GM23338 (cell line): Measurements from ENCODE around the gene SELENOF. TPM values are rescaled to one million over a fixed set of nuclear protein-coding genes. Genes with fewer than 3 reads are reported as not detected.

Source experiments
- ATAC-seq: fragments of 200-7000 bp; cut with Tn5 transposase; 3 replicates; pipeline ENCODE4 v1.9.1; 2020
- DNase-seq: peaks from one replicate; pipeline ENCODE4 v3.0.0-alpha.2; 2015; ENCODE audit warnings: low spot score
- H2AFZ ChIP-seq: fragments of 200-600 bp; sonication (generic); 2 replicates; pipeline ENCODE4 v1.8.0; 2016; ENCODE audit warnings: antibody characterized with exemption, mild to moderate bottlenecking, moderate library complexity
- H3F3A ChIP-seq: fragments of 200-600 bp; sonication (generic); replicated peaks from 2 replicates; pipeline ENCODE4 v1.8.0; 2017; ENCODE audit warnings: antibody characterized with exemption, mixed run types, low read depth
- H3K27ac ChIP-seq: fragments of 200-600 bp; sonication (generic); 2 replicates; pipeline ENCODE4 v1.6.1; 2016; ENCODE audit warnings: low read depth
- H3K27me3 ChIP-seq: fragments of 200-600 bp; sonication (generic); 2 replicates; pipeline ENCODE4 v1.8.0; 2016; ENCODE audit warnings: mild to moderate bottlenecking, mixed run types, moderate library complexity; ENCODE audit not compliant: insufficient read depth
- H3K36me3 ChIP-seq: fragments of 200-600 bp; sonication (generic); 2 replicates; pipeline ENCODE4 v1.8.0; 2016; ENCODE audit warnings: mild to moderate bottlenecking; ENCODE audit not compliant: insufficient read depth
- H3K4me1 ChIP-seq: fragments of 200-600 bp; sonication (generic); 2 replicates; pipeline ENCODE4 v1.8.0; 2016; ENCODE audit warnings: mild to moderate bottlenecking, moderate library complexity; ENCODE audit not compliant: insufficient read depth
- H3K4me2 ChIP-seq: fragments of 200-600 bp; sonication (generic); 2 replicates; pipeline ENCODE4 v1.7.1; 2017; ENCODE audit warnings: mixed run types
- H3K4me3 ChIP-seq: fragments of 200-600 bp; sonication (generic); 2 replicates; pipeline ENCODE4 v1.6.1; 2016; ENCODE audit warnings: mixed run types
- H3K79me2 ChIP-seq: fragments of 200-600 bp; sonication (generic); replicated peaks from 2 replicates; pipeline ENCODE4 v1.8.0; 2017; ENCODE audit warnings: mild to moderate bottlenecking; ENCODE audit not compliant: insufficient read depth
- H3K9me2 ChIP-seq: fragments of 200-600 bp; sonication (generic); 2 replicates; pipeline ENCODE4 v1.8.0; 2017; ENCODE audit not compliant: insufficient read depth
- H4K20me1 ChIP-seq: fragments of 200-600 bp; sonication (generic); replicated peaks from 2 replicates; pipeline ENCODE4 v1.8.0; 2017; ENCODE audit warnings: mild to moderate bottlenecking; ENCODE audit not compliant: insufficient read depth
- H3K27ac Mint-ChIP-seq: 2 replicates; pipeline ENCODE4 v1.8.0; 2020; ENCODE audit warnings: inconsistent platforms, mild to moderate bottlenecking, moderate library complexity, mixed read lengths
- H3K27me3 Mint-ChIP-seq: 3 replicates; pipeline ENCODE4 v1.8.0; 2022; ENCODE audit warnings: low read depth, mild to moderate bottlenecking, moderate library complexity, mixed read lengths, inconsistent platforms; ENCODE audit not compliant: insufficient read depth, poor library complexity
- H3K36me3 Mint-ChIP-seq: 3 replicates; pipeline ENCODE4 v1.8.0; 2021; ENCODE audit warnings: low read depth, mild to moderate bottlenecking, inconsistent platforms, moderate library complexity, mixed read lengths
- H3K4me1 Mint-ChIP-seq: 3 replicates; pipeline ENCODE4 v1.8.0; 2020; ENCODE audit warnings: mild to moderate bottlenecking, inconsistent platforms, mixed read lengths
- H3K4me3 Mint-ChIP-seq: 3 replicates; pipeline ENCODE4 v1.8.0; 2021; ENCODE audit warnings: moderate library complexity, mild to moderate bottlenecking, inconsistent platforms, mixed read lengths
- H3K9me3 Mint-ChIP-seq: 3 replicates; pipeline ENCODE4 v1.8.0; 2020; ENCODE audit warnings: moderate library complexity, mild to moderate bottlenecking, inconsistent platforms, mixed read lengths
- CTCF ChIP-seq, 2 experiments: fragments of 200-600 bp in 1 of 2; sonication (generic) in 1 of 2; conservative IDR thresholded peaks; 2 replicates each; pipeline versions ENCODE4 v1.5.1 to v1.6.1; 2016 to 2017; ENCODE audit warnings: antibody characterized with exemption in 2 of 2, low read depth in 2 of 2, mild to moderate bottlenecking in 2 of 2, moderate library complexity in 1 of 2
- EZH2 ChIP-seq: fragments of 200-600 bp; sonication (generic); IDR thresholded peaks from one replicate; pipeline ENCODE4 v1.8.0; 2017; ENCODE audit warnings: antibody characterized with exemption, mild to moderate bottlenecking, low read depth; ENCODE audit not compliant: unreplicated experiment
- EZH2phosphoT487 ChIP-seq: fragments of 200-600 bp; sonication (generic); IDR thresholded peaks from one replicate; pipeline ENCODE4 v1.8.1; 2018; ENCODE audit warnings: antibody characterized with exemption; ENCODE audit not compliant: unreplicated experiment
- JUNB ChIP-seq: IDR thresholded peaks from one replicate; pipeline ENCODE4 v1.6.1; 2016; ENCODE audit warnings: antibody characterized with exemption; ENCODE audit not compliant: unreplicated experiment
- NANOG ChIP-seq: IDR thresholded peaks from 2 replicates; pipeline ENCODE4 v1.6.1; 2016; ENCODE audit warnings: antibody characterized with exemption, borderline replicate concordance
- POLR2AphosphoS5 ChIP-seq: IDR thresholded peaks from 2 replicates; pipeline ENCODE4 v1.6.1; 2016; ENCODE audit warnings: antibody characterized with exemption, low read depth
- STAT1 ChIP-seq: IDR thresholded peaks from one replicate; pipeline ENCODE4 v1.6.1; 2016; ENCODE audit warnings: antibody characterized with exemption; ENCODE audit not compliant: unreplicated experiment
- polyA plus RNA-seq: library from polyadenylated mRNA; unstranded; fragments of >200 nt; fragmentation: Nextera tagmentation; extraction: Ambion mirVana; gene quantifications from 2 replicates; pipeline ENCODE4 v1.2.1, GENCODE V29; 2016
- total RNA-seq: library from RNA; depleted of rRNA; stranded (reverse); fragments of >200 nt; shearing (Covaris generic); gene quantifications from 2 replicates; pipeline ENCODE4 v1.2.3, GENCODE V29; 2014
- TF ChIP-seq, protein P1 (sequence below): IDR thresholded peaks from one replicate; pipeline ENCODE4 v1.6.1; 2018; ENCODE audit warnings: antibody characterized with exemption; ENCODE audit not compliant: unreplicated experiment
- TF ChIP-seq, protein P2 (sequence below): IDR thresholded peaks from 2 replicates; pipeline ENCODE4 v1.6.1; 2016; ENCODE audit warnings: antibody characterized with exemption
- TF ChIP-seq, protein P3 (sequence below): fragments of 250-450 bp; sonication (Bioruptor Pico); IDR thresholded peaks from 2 replicates; pipeline ENCODE4 v1.5.0; 2020; ENCODE audit warnings: mild to moderate bottlenecking, moderate library complexity

SELENOF gene
- total and polyA plus RNA-seq, 2 experiments from 2014 or later: 113 to 142 TPM

DNA sequence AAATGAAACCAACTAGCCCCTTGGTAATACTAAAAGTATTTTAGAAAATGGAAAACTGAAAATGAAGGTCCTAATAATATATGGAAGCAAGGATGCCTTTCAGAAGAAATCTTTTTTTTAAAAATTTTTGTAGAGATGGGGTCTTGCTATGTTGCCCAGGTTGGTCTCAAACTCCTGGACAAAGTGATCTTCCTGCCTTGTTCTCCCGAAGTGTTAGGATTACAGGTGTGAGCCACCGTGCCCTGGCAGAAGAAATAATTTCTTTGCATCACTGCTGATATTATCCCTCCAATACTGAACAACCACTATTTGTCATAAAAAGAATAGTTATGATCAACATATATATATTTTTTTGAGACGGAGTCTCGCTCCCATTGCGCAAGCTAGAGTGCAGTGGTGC is 25.6 kb downstream of the SELENOF start (continued):
- TF ChIP-seq, protein P1, sequence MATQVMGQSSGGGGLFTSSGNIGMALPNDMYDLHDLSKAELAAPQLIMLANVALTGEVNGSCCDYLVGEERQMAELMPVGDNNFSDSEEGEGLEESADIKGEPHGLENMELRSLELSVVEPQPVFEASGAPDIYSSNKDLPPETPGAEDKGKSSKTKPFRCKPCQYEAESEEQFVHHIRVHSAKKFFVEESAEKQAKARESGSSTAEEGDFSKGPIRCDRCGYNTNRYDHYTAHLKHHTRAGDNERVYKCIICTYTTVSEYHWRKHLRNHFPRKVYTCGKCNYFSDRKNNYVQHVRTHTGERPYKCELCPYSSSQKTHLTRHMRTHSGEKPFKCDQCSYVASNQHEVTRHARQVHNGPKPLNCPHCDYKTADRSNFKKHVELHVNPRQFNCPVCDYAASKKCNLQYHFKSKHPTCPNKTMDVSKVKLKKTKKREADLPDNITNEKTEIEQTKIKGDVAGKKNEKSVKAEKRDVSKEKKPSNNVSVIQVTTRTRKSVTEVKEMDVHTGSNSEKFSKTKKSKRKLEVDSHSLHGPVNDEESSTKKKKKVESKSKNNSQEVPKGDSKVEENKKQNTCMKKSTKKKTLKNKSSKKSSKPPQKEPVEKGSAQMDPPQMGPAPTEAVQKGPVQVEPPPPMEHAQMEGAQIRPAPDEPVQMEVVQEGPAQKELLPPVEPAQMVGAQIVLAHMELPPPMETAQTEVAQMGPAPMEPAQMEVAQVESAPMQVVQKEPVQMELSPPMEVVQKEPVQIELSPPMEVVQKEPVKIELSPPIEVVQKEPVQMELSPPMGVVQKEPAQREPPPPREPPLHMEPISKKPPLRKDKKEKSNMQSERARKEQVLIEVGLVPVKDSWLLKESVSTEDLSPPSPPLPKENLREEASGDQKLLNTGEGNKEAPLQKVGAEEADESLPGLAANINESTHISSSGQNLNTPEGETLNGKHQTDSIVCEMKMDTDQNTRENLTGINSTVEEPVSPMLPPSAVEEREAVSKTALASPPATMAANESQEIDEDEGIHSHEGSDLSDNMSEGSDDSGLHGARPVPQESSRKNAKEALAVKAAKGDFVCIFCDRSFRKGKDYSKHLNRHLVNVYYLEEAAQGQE: no peak

GRCh38 chr1:86887479-86888162 is 26.3 kb downstream of the SELENOF start:
- no peaks in the 10 kb centered on the region for H3K27me3 ChIP-seq
- H3K9me3 Mint-ChIP-seq: no peaks in the 10 kb centered on the region
- H3F3A ChIP-seq: no peaks in the 10 kb centered on the region
- H3K4me3 ChIP-seq: no peak overlapping the region
- H2AFZ ChIP-seq: no peak overlapping the region
- H3K36me3 ChIP-seq: no peaks in the 10 kb centered on the region
- no peak overlapping the region for H3K4me3 Mint-ChIP-seq
- no peaks in the 10 kb centered on the region; the same call in 1 of the 2 replicates for H4K20me1 ChIP-seq
- H3K36me3 Mint-ChIP-seq: peaks cover 17% of the 10 kb centered on the region; the same call in 2 of the 3 replicates
- peaks cover 52% of the 10 kb centered on the region for H3K79me2 ChIP-seq
- no peak overlapping the region for H3K27ac ChIP-seq
- no peak for ATAC-seq
- no peaks in the 10 kb centered on the region for H3K9me2 ChIP-seq
- peaks cover 6% of the 10 kb centered on the region; the same call in 1 of the 3 replicates for H3K4me1 Mint-ChIP-seq
- no peaks in the 10 kb centered on the region for H3K27me3 Mint-ChIP-seq
- H3K27ac Mint-ChIP-seq: no peak overlapping the region
- DNase-seq: no peak
- H3K4me2 ChIP-seq: no peak overlapping the region
- H3K4me1 ChIP-seq: no peaks in the 10 kb centered on the region
- no peak for TF ChIP-seq CTCF (conservative IDR thresholded peaks at IDR 0.05; ENCODE audit: low read depth in 2 of 2)
- TF ChIP-seq, protein P2, sequence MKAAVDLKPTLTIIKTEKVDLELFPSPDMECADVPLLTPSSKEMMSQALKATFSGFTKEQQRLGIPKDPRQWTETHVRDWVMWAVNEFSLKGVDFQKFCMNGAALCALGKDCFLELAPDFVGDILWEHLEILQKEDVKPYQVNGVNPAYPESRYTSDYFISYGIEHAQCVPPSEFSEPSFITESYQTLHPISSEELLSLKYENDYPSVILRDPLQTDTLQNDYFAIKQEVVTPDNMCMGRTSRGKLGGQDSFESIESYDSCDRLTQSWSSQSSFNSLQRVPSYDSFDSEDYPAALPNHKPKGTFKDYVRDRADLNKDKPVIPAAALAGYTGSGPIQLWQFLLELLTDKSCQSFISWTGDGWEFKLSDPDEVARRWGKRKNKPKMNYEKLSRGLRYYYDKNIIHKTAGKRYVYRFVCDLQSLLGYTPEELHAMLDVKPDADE: no peak
- TF ChIP-seq NANOG: no peak
- TF ChIP-seq EZH2phosphoT487: no peak
- TF ChIP-seq, protein P3, sequence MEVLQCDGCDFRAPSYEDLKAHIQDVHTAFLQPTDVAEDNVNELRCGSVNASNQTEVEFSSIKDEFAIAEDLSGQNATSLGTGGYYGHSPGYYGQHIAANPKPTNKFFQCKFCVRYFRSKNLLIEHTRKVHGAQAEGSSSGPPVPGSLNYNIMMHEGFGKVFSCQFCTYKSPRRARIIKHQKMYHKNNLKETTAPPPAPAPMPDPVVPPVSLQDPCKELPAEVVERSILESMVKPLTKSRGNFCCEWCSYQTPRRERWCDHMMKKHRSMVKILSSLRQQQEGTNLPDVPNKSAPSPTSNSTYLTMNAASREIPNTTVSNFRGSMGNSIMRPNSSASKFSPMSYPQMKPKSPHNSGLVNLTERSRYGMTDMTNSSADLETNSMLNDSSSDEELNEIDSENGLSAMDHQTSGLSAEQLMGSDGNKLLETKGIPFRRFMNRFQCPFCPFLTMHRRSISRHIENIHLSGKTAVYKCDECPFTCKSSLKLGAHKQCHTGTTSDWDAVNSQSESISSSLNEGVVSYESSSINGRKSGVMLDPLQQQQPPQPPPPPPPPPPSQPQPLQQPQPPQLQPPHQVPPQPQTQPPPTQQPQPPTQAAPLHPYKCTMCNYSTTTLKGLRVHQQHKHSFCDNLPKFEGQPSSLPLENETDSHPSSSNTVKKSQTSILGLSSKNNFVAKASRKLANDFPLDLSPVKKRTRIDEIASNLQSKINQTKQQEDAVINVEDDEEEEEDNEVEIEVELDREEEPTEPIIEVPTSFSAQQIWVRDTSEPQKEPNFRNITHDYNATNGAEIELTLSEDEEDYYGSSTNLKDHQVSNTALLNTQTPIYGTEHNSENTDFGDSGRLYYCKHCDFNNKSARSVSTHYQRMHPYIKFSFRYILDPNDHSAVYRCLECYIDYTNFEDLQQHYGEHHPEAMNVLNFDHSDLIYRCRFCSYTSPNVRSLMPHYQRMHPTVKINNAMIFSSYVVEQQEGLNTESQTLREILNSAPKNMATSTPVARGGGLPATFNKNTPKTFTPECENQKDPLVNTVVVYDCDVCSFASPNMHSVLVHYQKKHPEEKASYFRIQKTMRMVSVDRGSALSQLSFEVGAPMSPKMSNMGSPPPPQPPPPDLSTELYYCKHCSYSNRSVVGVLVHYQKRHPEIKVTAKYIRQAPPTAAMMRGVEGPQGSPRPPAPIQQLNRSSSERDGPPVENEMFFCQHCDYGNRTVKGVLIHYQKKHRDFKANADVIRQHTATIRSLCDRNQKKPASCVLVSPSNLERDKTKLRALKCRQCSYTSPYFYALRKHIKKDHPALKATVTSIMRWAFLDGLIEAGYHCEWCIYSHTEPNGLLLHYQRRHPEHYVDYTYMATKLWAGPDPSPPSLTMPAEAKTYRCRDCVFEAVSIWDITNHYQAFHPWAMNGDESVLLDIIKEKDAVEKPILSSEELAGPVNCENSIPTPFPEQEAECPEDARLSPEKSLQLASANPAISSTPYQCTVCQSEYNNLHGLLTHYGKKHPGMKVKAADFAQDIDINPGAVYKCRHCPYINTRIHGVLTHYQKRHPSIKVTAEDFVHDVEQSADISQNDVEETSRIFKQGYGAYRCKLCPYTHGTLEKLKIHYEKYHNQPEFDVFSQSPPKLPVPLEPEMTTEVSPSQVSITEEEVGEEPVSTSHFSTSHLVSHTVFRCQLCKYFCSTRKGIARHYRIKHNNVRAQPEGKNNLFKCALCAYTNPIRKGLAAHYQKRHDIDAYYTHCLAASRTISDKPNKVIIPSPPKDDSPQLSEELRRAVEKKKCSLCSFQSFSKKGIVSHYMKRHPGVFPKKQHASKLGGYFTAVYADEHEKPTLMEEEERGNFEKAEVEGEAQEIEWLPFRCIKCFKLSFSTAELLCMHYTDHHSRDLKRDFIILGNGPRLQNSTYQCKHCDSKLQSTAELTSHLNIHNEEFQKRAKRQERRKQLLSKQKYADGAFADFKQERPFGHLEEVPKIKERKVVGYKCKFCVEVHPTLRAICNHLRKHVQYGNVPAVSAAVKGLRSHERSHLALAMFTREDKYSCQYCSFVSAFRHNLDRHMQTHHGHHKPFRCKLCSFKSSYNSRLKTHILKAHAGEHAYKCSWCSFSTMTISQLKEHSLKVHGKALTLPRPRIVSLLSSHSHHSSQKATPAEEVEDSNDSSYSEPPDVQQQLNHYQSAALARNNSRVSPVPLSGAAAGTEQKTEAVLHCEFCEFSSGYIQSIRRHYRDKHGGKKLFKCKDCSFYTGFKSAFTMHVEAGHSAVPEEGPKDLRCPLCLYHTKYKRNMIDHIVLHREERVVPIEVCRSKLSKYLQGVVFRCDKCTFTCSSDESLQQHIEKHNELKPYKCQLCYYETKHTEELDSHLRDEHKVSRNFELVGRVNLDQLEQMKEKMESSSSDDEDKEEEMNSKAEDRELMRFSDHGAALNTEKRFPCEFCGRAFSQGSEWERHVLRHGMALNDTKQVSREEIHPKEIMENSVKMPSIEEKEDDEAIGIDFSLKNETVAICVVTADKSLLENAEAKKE (CRISPR knock-in tag): no peak
- TF ChIP-seq JUNB: no peak
- no peak for TF ChIP-seq STAT1
- TF ChIP-seq POLR2AphosphoS5: no peak
- TF ChIP-seq EZH2: no peak
